D721Med (cell line): ENCODE data around the gene TSPYL4.

Source experiments
- DNase-seq: peaks from one replicate; pipeline ENCODE4 v3.0.0; 2011; ENCODE audit warnings: low spot score; ENCODE audit not compliant: insufficient read length
- FAIRE-seq: peaks from 2 replicates; lab custom pipeline; 2011; peaks lifted over from hg19 to GRCh38; lab: Jason Lieb, UNC
- CTCF ChIP-seq: IDR thresholded peaks from 2 replicates; pipeline ENCODE4 v1.5.1; 2012; ENCODE audit warnings: mild to moderate bottlenecking, control low read depth; ENCODE audit not compliant: insufficient read depth; ENCODE audit errors: missing control alignments

Gene TSPYL4

GRCh38 chr6:116229287-116229913, 24.5 kb downstream of the TSPYL4 start:
- FAIRE-seq = peak; percentile 97
- no peak for TF ChIP-seq CTCF
- peak; percentile 25 for DNase-seq

DNA sequence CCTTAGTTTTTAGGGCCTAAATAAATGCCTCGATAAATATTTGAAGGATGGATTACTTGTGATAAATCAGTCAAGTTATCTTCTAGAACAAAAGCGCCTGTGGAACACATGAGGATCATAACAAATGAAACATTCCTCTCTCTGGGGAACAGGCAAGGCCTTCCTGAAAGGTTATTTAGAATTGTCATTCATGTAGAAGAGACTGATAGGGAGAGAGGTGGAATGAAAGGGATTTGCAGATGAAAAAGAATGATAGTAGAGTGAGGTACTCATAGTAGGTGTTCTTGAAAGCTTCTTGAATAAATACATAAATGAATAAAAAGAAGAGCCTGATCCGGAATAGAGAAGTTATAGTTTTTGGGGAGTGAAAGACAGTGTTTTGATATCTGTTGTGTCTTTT, 30.5 kb downstream of the TSPYL4 start:
- FAIRE-seq = no peak
- no peak for TF ChIP-seq CTCF
- DNase-seq = no peak

GRCh38 chr6:116221911-116222310, 32.0 kb downstream of the TSPYL4 start:
- TF ChIP-seq CTCF = no peak
- FAIRE-seq (no peak), DNase-seq (no peak)

DNA sequence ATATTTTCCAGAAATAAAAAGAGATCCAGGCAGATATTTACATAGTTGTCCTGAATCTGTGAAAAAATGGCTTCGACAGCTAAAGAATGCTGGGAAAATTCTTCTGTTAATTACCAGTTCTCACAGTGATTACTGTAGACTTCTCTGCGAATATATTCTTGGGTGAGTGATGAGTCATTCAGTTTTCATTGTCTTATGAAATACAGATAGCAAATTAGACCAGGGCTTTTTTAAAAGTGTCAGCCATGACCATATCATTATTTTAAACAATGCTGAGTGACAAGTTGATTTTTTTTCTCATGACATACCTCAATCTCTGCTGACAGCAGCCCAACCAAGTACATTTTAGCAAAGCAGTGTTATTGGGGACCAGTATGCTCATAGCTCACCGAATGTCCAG, 32.8 kb downstream of the TSPYL4 start:
- no peak for TF ChIP-seq CTCF
- DNase-seq (no peak), FAIRE-seq (no peak)

GRCh38 chr6:116218866-116219265, 35.0 kb downstream of the TSPYL4 start:
- FAIRE-seq (no peak), DNase-seq (no peak)
- no peak for TF ChIP-seq CTCF

GRCh38 chr6:116218172-116218633, 35.7 kb downstream of the TSPYL4 start:
- TF ChIP-seq CTCF = peak; percentile 45
- no peak for FAIRE-seq

GRCh38 chr6:116217069-116217468, 36.8 kb downstream of the TSPYL4 start:
- FAIRE-seq (peak; percentile 41), DNase-seq (no peak)
- TF ChIP-seq CTCF = peak; percentile 46

More at GRCh38 chr6:116218172-116218633, 35.7 kb downstream of the TSPYL4 start:
- DNase-seq = no peak
